Measurements from ENCODE around the gene LRRC4C.

The LRRC4C gene

GRCh38 chr11:40467771-40468170 is 991.7 kb downstream of the LRRC4C start:
- no peaks in the 10 kb centered on the region for H3K79me1 ChIP-seq (ENCODE audit: low read length)

GRCh38 chr11:40445391-40445790 is 1014.1 kb downstream of the LRRC4C start:
- no peak overlapping the region for H4K12ac ChIP-seq (ENCODE audit: low read depth, low read length)
- H3K79me2 ChIP-seq (ENCODE audit: control insufficient read depth, insufficient read depth, low read length, poor library complexity), result no peaks in the 10 kb centered on the region
- H2BK5ac ChIP-seq (ENCODE audit: low read depth, low read length, poor library complexity), result no peak overlapping the region
- H3K9me3 ChIP-seq (ENCODE audit: insufficient read depth, low read depth, low read length), result peaks cover 2% of the 10 kb centered on the region
- H4K8ac ChIP-seq (ENCODE audit: low read depth, low read length), result no peak overlapping the region
- no peaks in the 10 kb centered on the region for H3K79me1 ChIP-seq (ENCODE audit: low read length)
- H2AK5ac ChIP-seq (ENCODE audit: low read length), result no peak overlapping the region
- H3K18ac ChIP-seq (ENCODE audit: low read length), result no peak overlapping the region
- H3K4ac ChIP-seq (ENCODE audit: low read depth, low read length), result no peak overlapping the region
- H3K4me3 ChIP-seq (ENCODE audit: low read depth, low read length), result no peak overlapping the region
- H3K4me2 ChIP-seq (ENCODE audit: low read length), result no peak overlapping the region
- no CpG with 5 or more reads among the region's 4 CpGs for WGBS (ENCODE audit: extremely low coverage, insufficient coverage, insufficient read length)
- H3K27me3 ChIP-seq (ENCODE audit: insufficient read depth, low read length), result no peaks in the 10 kb centered on the region
- H3K36me3 ChIP-seq (ENCODE audit: control insufficient read depth in 1 of 2, insufficient read depth in 2 of 2, low read length in 2 of 2), result no peaks in the 10 kb centered on the region
- no peak overlapping the region for H4K91ac ChIP-seq (ENCODE audit: low read depth, low read length)
- no peak overlapping the region for H3K9ac ChIP-seq (ENCODE audit: low read length)
- no peak overlapping the region for H2AFZ ChIP-seq (ENCODE audit: insufficient read depth, low read length, poor library complexity)
- no peak overlapping the region for H2BK120ac ChIP-seq (ENCODE audit: insufficient read depth, low read length, poor library complexity)
- H3K27ac ChIP-seq (ENCODE audit: low read depth, low read length), result peak overlapping the region; percentile 17
- no peaks in the 10 kb centered on the region for H3K4me1 ChIP-seq (ENCODE audit: control insufficient read depth in 1 of 2, insufficient read depth in 2 of 2, low read length in 2 of 2)
- DNase-seq, result peak in 1 of 2 donors; percentile 14
- no peak overlapping the region for H2BK12ac ChIP-seq (ENCODE audit: low read length)
- no peak overlapping the region for H3K23ac ChIP-seq (ENCODE audit: low read length)
- H3K14ac ChIP-seq (ENCODE audit: low read length), result no peak overlapping the region

More at GRCh38 chr11:40467771-40468170, 991.7 kb downstream of the LRRC4C start:
- Histone ChIP-seq H4K12ac (ENCODE audit: low read depth, low read length) (no peak overlapping the region), H2BK12ac (ENCODE audit: low read length) (no peak overlapping the region), H4K8ac (ENCODE audit: low read depth, low read length) (no peak overlapping the region), H3K36me3 (ENCODE audit: control insufficient read depth in 1 of 2, insufficient read depth in 2 of 2, low read length in 2 of 2) (no peaks in the 10 kb centered on the region), H3K27me3 (ENCODE audit: insufficient read depth, low read length) (no peaks in the 10 kb centered on the region), H2BK120ac (ENCODE audit: insufficient read depth, low read length, poor library complexity) (no peak overlapping the region), H2AFZ (ENCODE audit: insufficient read depth, low read length, poor library complexity) (no peak overlapping the region), H3K4me3 (ENCODE audit: low read depth, low read length) (no peak overlapping the region), H3K4ac (ENCODE audit: low read depth, low read length) (no peak overlapping the region), H2AK5ac (ENCODE audit: low read length) (no peak overlapping the region), H3K4me2 (ENCODE audit: low read length) (no peak overlapping the region), H3K9me3 (ENCODE audit: insufficient read depth, low read depth, low read length) (no peaks in the 10 kb centered on the region), H3K79me2 (ENCODE audit: control insufficient read depth, insufficient read depth, low read length, poor library complexity) (no peaks in the 10 kb centered on the region), H3K18ac (ENCODE audit: low read length) (no peak overlapping the region), H3K27ac (ENCODE audit: low read depth, low read length) (no peak overlapping the region), H2BK5ac (ENCODE audit: low read depth, low read length, poor library complexity) (no peak overlapping the region), H3K9ac (ENCODE audit: low read length) (no peak overlapping the region), H3K14ac (ENCODE audit: low read length) (no peak overlapping the region), H3K23ac (ENCODE audit: low read length) (no peak overlapping the region), H4K91ac (ENCODE audit: low read depth, low read length) (no peak overlapping the region), H3K4me1 (ENCODE audit: control insufficient read depth in 1 of 2, insufficient read depth in 2 of 2, low read length in 2 of 2) (no peaks in the 10 kb centered on the region)
- WGBS (ENCODE audit: extremely low coverage, insufficient coverage, insufficient read length), result no CpG with 5 or more reads among the region's 1 CpG
- no peak for DNase-seq

- no peak overlapping the region for H4K12ac ChIP-seq (ENCODE audit: low read depth, low read length)
Measured at GRCh38 chr11:40444151-40444550, 1015.3 kb downstream of the LRRC4C start.

GRCh38 chr11:40435344-40435743 is 1024.1 kb downstream of the LRRC4C start:
- H3K36me3 ChIP-seq (ENCODE audit: control insufficient read depth in 1 of 2, insufficient read depth in 2 of 2, low read length in 2 of 2), result no peaks in the 10 kb centered on the region
- H2BK5ac ChIP-seq (ENCODE audit: low read depth, low read length, poor library complexity), result no peak overlapping the region
- no peaks in the 10 kb centered on the region for H3K27me3 ChIP-seq (ENCODE audit: insufficient read depth, low read length)
- H2AFZ ChIP-seq (ENCODE audit: insufficient read depth, low read length, poor library complexity), result no peak overlapping the region
- no peak overlapping the region for H2BK12ac ChIP-seq (ENCODE audit: low read length)
- H3K79me1 ChIP-seq (ENCODE audit: low read length), result no peaks in the 10 kb centered on the region
- H3K4me3 ChIP-seq (ENCODE audit: low read depth, low read length), result no peak overlapping the region
- no peak overlapping the region for H4K8ac ChIP-seq (ENCODE audit: low read depth, low read length)
- H3K9me3 ChIP-seq (ENCODE audit: insufficient read depth, low read depth, low read length), result no peaks in the 10 kb centered on the region
- no peak overlapping the region for H2AK5ac ChIP-seq (ENCODE audit: low read length)
- no peak overlapping the region for H3K4ac ChIP-seq (ENCODE audit: low read depth, low read length)
- H3K4me2 ChIP-seq (ENCODE audit: low read length), result no peak overlapping the region
- H3K9ac ChIP-seq (ENCODE audit: low read length), result no peak overlapping the region
- no peak overlapping the region for H4K12ac ChIP-seq (ENCODE audit: low read depth, low read length)
- H3K14ac ChIP-seq (ENCODE audit: low read length), result no peak overlapping the region
- no peak for DNase-seq
- H3K18ac ChIP-seq (ENCODE audit: low read length), result no peak overlapping the region
- no peaks in the 10 kb centered on the region for H3K79me2 ChIP-seq (ENCODE audit: control insufficient read depth, insufficient read depth, low read length, poor library complexity)
- no peak overlapping the region for H3K27ac ChIP-seq (ENCODE audit: low read depth, low read length)
- H2BK120ac ChIP-seq (ENCODE audit: insufficient read depth, low read length, poor library complexity), result no peak overlapping the region
- no peaks in the 10 kb centered on the region for H3K4me1 ChIP-seq (ENCODE audit: control insufficient read depth in 1 of 2, insufficient read depth in 2 of 2, low read length in 2 of 2)
- H3K23ac ChIP-seq (ENCODE audit: low read length), result no peak overlapping the region
- H4K91ac ChIP-seq (ENCODE audit: low read depth, low read length), result no peak overlapping the region

More at GRCh38 chr11:40444151-40444550, 1015.3 kb downstream of the LRRC4C start:
- Histone ChIP-seq H4K8ac (ENCODE audit: low read depth, low read length) (no peak overlapping the region), H3K18ac (ENCODE audit: low read length) (no peak overlapping the region), H3K9ac (ENCODE audit: low read length) (no peak overlapping the region), H2BK5ac (ENCODE audit: low read depth, low read length, poor library complexity) (no peak overlapping the region), H3K79me2 (ENCODE audit: control insufficient read depth, insufficient read depth, low read length, poor library complexity) (no peaks in the 10 kb centered on the region), H2AFZ (ENCODE audit: insufficient read depth, low read length, poor library complexity) (no peak overlapping the region), H3K27me3 (ENCODE audit: insufficient read depth, low read length) (no peaks in the 10 kb centered on the region), H2BK12ac (ENCODE audit: low read length) (no peak overlapping the region), H2AK5ac (ENCODE audit: low read length) (no peak overlapping the region), H4K91ac (ENCODE audit: low read depth, low read length) (no peak overlapping the region), H3K36me3 (ENCODE audit: control insufficient read depth in 1 of 2, insufficient read depth in 2 of 2, low read length in 2 of 2) (no peaks in the 10 kb centered on the region), H2BK120ac (ENCODE audit: insufficient read depth, low read length, poor library complexity) (no peak overlapping the region), H3K23ac (ENCODE audit: low read length) (no peak overlapping the region), H3K4me1 (ENCODE audit: control insufficient read depth in 1 of 2, insufficient read depth in 2 of 2, low read length in 2 of 2) (no peaks in the 10 kb centered on the region), H3K4ac (ENCODE audit: low read depth, low read length) (no peak overlapping the region), H3K14ac (ENCODE audit: low read length) (no peak overlapping the region), H3K4me3 (ENCODE audit: low read depth, low read length) (no peak overlapping the region), H3K4me2 (ENCODE audit: low read length) (no peak overlapping the region), H3K9me3 (ENCODE audit: insufficient read depth, low read depth, low read length) (peaks cover 2% of the 10 kb centered on the region), H3K79me1 (ENCODE audit: low read length) (no peaks in the 10 kb centered on the region), H3K27ac (ENCODE audit: low read depth, low read length) (no peak overlapping the region)
- no peak for DNase-seq
- WGBS (ENCODE audit: extremely low coverage, insufficient coverage, insufficient read length), result no CpG with 5 or more reads among the region's 1 CpG
